HG03045 (cell line): Measurements from ENCODE around the gene B3GNT8.
"Not testable (repeated sequence)": the region's sequence is repeated elsewhere in the genome, so short reads cannot be mapped to it uniquely, and the experiment has no call there.

Experiments used
- ATAC-seq: cut with Tn5 transposase; IDR thresholded peaks from one replicate; pipeline ENCODE4 v1.9.1; 2021; ENCODE audit warnings: mild to moderate bottlenecking, moderate library complexity; ENCODE audit not compliant: unreplicated experiment

The B3GNT8 gene

GRCh38 chr19:41437944-41438574 is 10.9 kb upstream of the B3GNT8 start:
- no peak for ATAC-seq

GRCh38 chr19:41436674-41436951 is 9.4 kb upstream of the B3GNT8 start:
- no peak for ATAC-seq

- ATAC-seq = no peak
Observed at GRCh38 chr19:41435936-41436673, 8.9 kb upstream of the B3GNT8 start.

- not testable (repeated sequence) for ATAC-seq
Observed at GRCh38 chr19:41435376-41435775, 8.2 kb upstream of the B3GNT8 start.

- no peak for ATAC-seq
Observed at GRCh38 chr19:41434450-41434849, 7.3 kb upstream of the B3GNT8 start.

GRCh38 chr19:41433171-41433570 is 6.0 kb upstream of the B3GNT8 start:
- no peak for ATAC-seq

GRCh38 chr19:41431426-41432386 is 4.5 kb upstream of the B3GNT8 start:
- no peak for ATAC-seq

- no peak for ATAC-seq
Observed at GRCh38 chr19:41430922-41431321, 3.7 kb upstream of the B3GNT8 start.

- ATAC-seq = no peak
Observed at GRCh38 chr19:41428481-41428859, 1.3 kb upstream of the B3GNT8 start.

- no peak for ATAC-seq
Observed at GRCh38 chr19:41427647-41428480, 690 bp upstream of the B3GNT8 start.

GRCh38 chr19:41426116-41426841 is 895 bp downstream of the B3GNT8 start:
- ATAC-seq = no peak

GRCh38 chr19:41425174-41426115 is 1.7 kb downstream of the B3GNT8 start:
- ATAC-seq = no peak

- ATAC-seq = no peak
Observed at GRCh38 chr19:41424335-41425173, 2.6 kb downstream of the B3GNT8 start.

GRCh38 chr19:41422955-41423354 is 4.2 kb downstream of the B3GNT8 start:
- no peak for ATAC-seq

GRCh38 chr19:41422456-41422855 is 4.7 kb downstream of the B3GNT8 start:
- ATAC-seq = no peak

GRCh38 chr19:41421973-41422372 is 5.2 kb downstream of the B3GNT8 start:
- no peak for ATAC-seq

- no peak for ATAC-seq
Observed at GRCh38 chr19:41421314-41421713, 5.9 kb downstream of the B3GNT8 start.
